Thyroid gland (tissue), 4 donors: Measurements from ENCODE around the gene ABI3BP. TPM values are rescaled to one million over a fixed set of nuclear protein-coding genes. Genes with fewer than 3 reads are reported as not detected.

Experiments
- DNase-seq, 2 donors: peaks; one replicate each; pipeline ENCODE4 v3.0.0-alpha.2; 2019
- H3K27ac ChIP-seq, 3 donors: fragments of 200-600 bp; sonication (generic); 1 replicate in 2 of 3; 2 replicates in 1 of 3; pipeline ENCODE4 v1.5.1; 2016 to 2019; ENCODE audit warnings: mild to moderate bottlenecking in 1 of 3, moderate library complexity in 1 of 3
- H3K27me3 ChIP-seq: fragments of 200-600 bp; sonication (generic); one replicate; pipeline ENCODE4 v1.5.1; 2019
- H3K36me3 ChIP-seq, 2 donors: fragments of 200-600 bp; sonication (generic); one replicate each; pipeline ENCODE4 v1.5.1; 2016 to 2019
- H3K4me1 ChIP-seq, 2 donors: fragments of 200-600 bp; sonication (generic); one replicate each; pipeline ENCODE4 v1.5.1; 2017 to 2019
- H3K4me3 ChIP-seq, 3 donors: fragments of 200-600 bp; sonication (generic); replicated peaks in 1 of 3; 1 replicate in 2 of 3; 2 replicates in 1 of 3; pipeline ENCODE4 v1.5.1; 2016; ENCODE audit warnings: mild to moderate bottlenecking in 1 of 3
- H3K9me3 ChIP-seq: fragments of 200-600 bp; sonication (generic); one replicate; pipeline ENCODE4 v1.5.1; 2017
- POLR2A ChIP-seq, 2 donors: fragments of 450-650 bp; IDR thresholded peaks; one replicate each; pipeline ENCODE4 v1.6.1; 2017; ENCODE audit warnings: antibody characterized with exemption in 2 of 2, mild to moderate bottlenecking in 2 of 2, moderate library complexity in 1 of 2
- WGBS, 2 donors: methylation state at CpG; one replicate each; pipeline ENCODE4 v1.1.5; 2017; 5-methylcytosine and 5-hydroxymethylcytosine counted together
- intact Hi-C: fragments of 100-400 bp; cut with DNase I; formaldehyde crosslinking; loops from one replicate; pipeline ENCODE4 v1.15.1; 2023
- total RNA-seq, 4 donors: library from RNA; depleted of rRNA; stranded (reverse); fragments of >200 nt; gene quantifications; one replicate each; pipeline ENCODE4 v1.2.3, GENCODE V29; 2016
- TF ChIP-seq, protein P1 (sequence below), 6 experiments: fragments of 200-600 bp in 3 of 6; fragments of 450-650 bp in 3 of 6; sonication (generic) in 3 of 6; IDR thresholded peaks; one replicate each; pipeline ENCODE4 v1.5.1; 2016 to 2019; ENCODE audit warnings: antibody characterized with exemption in 6 of 6, mild to moderate bottlenecking in 2 of 6, inconsistent platforms in 1 of 6, moderate library complexity in 1 of 6

Gene ABI3BP
- total RNA-seq, 4 donors from 2014 or later: 68.7 to 133 (median 96.8) TPM

- DNase-seq: no peak
- no peak overlapping the region for H3K27ac ChIP-seq
- no peaks in the 10 kb centered on the region for H3K27me3 ChIP-seq
- intact Hi-C loops: no loop called here
- H3K9me3 ChIP-seq: no peaks in the 10 kb centered on the region
- no peaks in the 10 kb centered on the region for H3K36me3 ChIP-seq
- WGBS, 2 donors: 66 to 72% methylated on average over 2 of the region's 2 CpGs
- no peak for TF ChIP-seq POLR2A (IDR thresholded peaks at IDR 0.05)
- TF ChIP-seq, protein P1, sequence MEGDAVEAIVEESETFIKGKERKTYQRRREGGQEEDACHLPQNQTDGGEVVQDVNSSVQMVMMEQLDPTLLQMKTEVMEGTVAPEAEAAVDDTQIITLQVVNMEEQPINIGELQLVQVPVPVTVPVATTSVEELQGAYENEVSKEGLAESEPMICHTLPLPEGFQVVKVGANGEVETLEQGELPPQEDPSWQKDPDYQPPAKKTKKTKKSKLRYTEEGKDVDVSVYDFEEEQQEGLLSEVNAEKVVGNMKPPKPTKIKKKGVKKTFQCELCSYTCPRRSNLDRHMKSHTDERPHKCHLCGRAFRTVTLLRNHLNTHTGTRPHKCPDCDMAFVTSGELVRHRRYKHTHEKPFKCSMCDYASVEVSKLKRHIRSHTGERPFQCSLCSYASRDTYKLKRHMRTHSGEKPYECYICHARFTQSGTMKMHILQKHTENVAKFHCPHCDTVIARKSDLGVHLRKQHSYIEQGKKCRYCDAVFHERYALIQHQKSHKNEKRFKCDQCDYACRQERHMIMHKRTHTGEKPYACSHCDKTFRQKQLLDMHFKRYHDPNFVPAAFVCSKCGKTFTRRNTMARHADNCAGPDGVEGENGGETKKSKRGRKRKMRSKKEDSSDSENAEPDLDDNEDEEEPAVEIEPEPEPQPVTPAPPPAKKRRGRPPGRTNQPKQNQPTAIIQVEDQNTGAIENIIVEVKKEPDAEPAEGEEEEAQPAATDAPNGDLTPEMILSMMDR (IDR thresholded peaks at IDR 0.05): no peak
- peaks cover 12% of the 10 kb centered on the region in 2 donors for H3K4me1 ChIP-seq
- no peak overlapping the region for H3K4me3 ChIP-seq
Measured at GRCh38 chr3:100971798-100972197, 21.4 kb downstream of the ABI3BP start.

DNA sequence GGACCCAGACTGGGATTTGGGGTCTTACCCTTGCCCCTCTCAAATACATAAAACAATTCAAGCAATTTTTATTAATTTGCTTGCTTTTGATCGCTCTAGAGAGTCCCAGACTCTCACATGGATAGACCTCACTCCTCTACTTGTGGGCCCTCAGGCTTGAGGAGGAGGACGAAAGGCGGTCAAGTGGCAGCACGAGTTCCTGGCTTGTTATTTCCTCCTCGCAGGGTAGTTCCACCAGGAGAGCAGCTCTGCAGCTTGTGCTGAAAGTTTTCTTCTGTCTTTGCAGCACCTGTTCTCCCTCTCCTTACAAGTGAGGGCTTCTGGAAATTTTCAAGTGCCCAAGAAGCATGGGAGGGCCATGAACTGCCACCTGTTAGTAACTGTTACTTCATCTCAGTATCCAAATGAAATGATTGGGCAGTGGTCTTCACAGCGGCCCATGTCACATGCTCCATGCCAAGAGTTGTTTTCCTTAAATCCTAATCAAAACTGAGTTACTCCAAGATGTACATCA lies 22.7 kb downstream of the ABI3BP start:
- peak; percentile 74 to 85 for DNase-seq
- no peak overlapping the region for H3K27ac ChIP-seq
- no peak overlapping the region for H3K4me3 ChIP-seq
- H3K4me1 ChIP-seq: peaks cover 12% of the 10 kb centered on the region in 2 donors
- TF ChIP-seq POLR2A (IDR thresholded peaks at IDR 0.05): no peak
- TF ChIP-seq, protein P1 (IDR thresholded peaks at IDR 0.05): no peak
- H3K27me3 ChIP-seq: no peaks in the 10 kb centered on the region
- intact Hi-C loops: no loop called here
- no peaks in the 10 kb centered on the region for H3K9me3 ChIP-seq
- whole genome bisulfite sequencing, 2 donors: 44 to 59% methylated on average over 6 of the region's 6 CpGs
- no peaks in the 10 kb centered on the region for H3K36me3 ChIP-seq

DNA sequence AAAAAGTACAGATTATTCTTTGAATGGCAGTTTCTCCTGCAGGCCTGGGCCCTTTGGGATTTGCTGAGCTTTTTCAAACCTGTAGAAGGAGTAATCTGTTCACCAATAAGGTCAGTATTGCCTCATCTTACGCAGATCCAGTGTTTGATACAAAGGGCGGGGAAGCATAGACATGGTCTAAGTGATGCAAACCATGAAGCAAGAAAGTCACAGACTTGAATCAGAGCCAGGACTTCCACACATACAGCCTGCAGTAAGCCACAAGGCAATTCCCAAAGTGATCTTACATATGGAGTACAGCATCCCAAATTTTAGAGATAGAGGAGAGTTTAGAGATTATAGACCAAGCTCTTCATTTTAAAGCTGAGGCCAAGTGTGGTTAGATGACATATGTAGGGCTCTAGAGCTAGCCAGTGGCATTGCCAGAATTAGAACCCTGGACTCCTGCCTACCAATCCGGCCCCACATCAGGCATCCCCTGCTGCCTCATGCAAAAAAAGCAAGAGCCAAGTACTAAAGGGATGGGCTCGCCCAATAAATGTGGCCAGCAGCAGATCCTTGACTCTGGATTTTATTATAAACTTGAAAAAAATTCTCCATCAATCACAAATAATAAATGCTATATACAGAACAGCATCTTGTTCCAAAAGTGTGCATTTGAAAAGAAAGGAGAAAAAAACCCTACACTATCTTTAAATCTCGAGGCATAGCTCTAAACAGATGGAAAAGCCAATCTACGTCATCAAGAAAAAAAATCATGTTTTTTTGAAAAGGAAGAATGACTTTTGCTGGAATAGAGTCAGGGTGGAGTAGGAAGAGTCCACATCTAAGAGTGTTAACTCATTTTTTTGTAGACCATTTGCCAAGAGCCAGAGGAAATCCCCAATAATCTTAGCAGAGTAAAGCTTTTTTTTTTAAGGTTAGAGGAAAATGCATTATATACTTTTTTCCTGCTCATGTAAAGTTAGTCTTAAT lies 24.0 kb downstream of the ABI3BP start:
- Histone ChIP-seq H3K36me3 (no peaks in the 10 kb centered on the region), H3K27me3 (no peaks in the 10 kb centered on the region), H3K27ac (no peak overlapping the region), H3K9me3 (no peaks in the 10 kb centered on the region), H3K4me1 (peaks cover 12% of the 10 kb centered on the region in 2 donors), H3K4me3 (no peak overlapping the region)
- intact Hi-C loops: no loop called here
- TF ChIP-seq, protein P1 (IDR thresholded peaks at IDR 0.05): no peak
- no peak for TF ChIP-seq POLR2A (IDR thresholded peaks at IDR 0.05)
- no peak for DNase-seq
- 84 to 85% methylated on average over 6 of the region's 6 CpGs for WGBS, 2 donors

DNA sequence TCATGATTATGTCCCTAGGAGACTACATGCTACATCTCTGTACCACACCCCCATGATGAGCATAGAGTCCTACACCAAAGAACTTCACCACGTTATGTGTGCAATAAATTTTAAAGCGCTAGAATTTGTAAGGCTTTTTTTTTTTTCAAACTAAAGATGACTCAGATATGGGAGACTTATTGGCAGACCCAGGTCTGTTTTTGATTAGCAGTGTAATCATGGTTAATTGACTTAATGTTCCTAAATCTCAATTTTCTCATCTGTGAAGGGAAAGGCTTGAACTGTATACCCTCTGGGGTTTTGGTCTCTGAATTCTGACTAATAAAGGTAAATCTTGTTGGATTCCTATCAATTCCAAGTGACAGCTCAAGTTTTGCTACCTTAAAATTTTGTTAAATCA lies 26.4 kb downstream of the ABI3BP start:
- TF ChIP-seq, protein P1 (IDR thresholded peaks at IDR 0.05): no peak
- TF ChIP-seq POLR2A (IDR thresholded peaks at IDR 0.05): no peak
- Histone ChIP-seq H3K36me3 (no peaks in the 10 kb centered on the region), H3K4me3 (no peak overlapping the region), H3K9me3 (no peaks in the 10 kb centered on the region), H3K4me1 (no peaks in the 10 kb centered on the region), H3K27ac (no peak overlapping the region), H3K27me3 (no peaks in the 10 kb centered on the region)
- intact Hi-C loops: no loop called here
- no peak for DNase-seq
- 87 to 95% methylated on average over 2 of the region's 2 CpGs for WGBS, 2 donors

- no peaks in the 10 kb centered on the region for H3K27me3 ChIP-seq
- no peaks in the 10 kb centered on the region for H3K9me3 ChIP-seq
- no peak overlapping the region for H3K4me3 ChIP-seq
- H3K4me1 ChIP-seq: no peaks in the 10 kb centered on the region
- WGBS, 2 donors: 88 to 89% methylated on average over 3 of the region's 3 CpGs
- no peak overlapping the region for H3K27ac ChIP-seq
- H3K36me3 ChIP-seq: no peaks in the 10 kb centered on the region
- intact Hi-C loops: no loop called here
- TF ChIP-seq, protein P1 (IDR thresholded peaks at IDR 0.05): no peak
- TF ChIP-seq POLR2A (IDR thresholded peaks at IDR 0.05): no peak
- no peak for DNase-seq
Measured at GRCh38 chr3:100966049-100966491, 27.2 kb downstream of the ABI3BP start.
